HG03571 (cell line): ENCODE data around the gene SLC37A2.
A peak's percentile ranks its signal among the peaks of the same experiment; 100 is the strongest.
"Not testable (repeated sequence)": the region's sequence is repeated elsewhere in the genome, so short reads cannot be mapped to it uniquely, and the experiment has no call there.

Experiments
- ATAC-seq: cut with Tn5 transposase; IDR thresholded peaks from one replicate; pipeline ENCODE4 v1.9.1; 2021; ENCODE audit not compliant: unreplicated experiment

Gene SLC37A2

DNA sequence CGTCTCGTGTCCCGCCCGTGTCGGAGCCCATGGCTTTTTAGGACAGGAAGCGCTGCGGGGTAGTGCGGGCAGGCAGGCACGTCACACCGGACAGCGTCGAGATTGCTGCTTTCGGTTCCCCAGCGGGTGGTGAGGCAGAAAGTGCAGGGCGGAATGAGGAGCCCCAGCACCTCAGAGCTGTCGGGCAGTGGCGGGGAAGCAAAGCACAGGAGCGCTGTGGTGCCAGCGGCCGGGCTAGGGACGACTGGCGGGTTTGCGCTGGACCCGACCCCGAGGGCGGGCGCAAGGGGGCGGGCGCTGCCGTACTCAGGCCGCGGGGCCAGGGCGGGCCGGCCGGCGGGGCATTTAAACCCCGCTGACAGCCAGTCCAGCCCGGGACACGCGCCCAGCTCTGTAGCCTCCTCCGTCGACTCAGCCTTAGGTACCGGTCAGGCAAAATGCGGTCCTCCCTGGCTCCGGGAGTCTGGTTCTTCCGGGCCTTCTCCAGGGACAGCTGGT, at the start of gene SLC37A2:
SLC37A2 (plus strand) TSS at position 375 of the 498 bp plus-strand sequence; CDS start at position 438, 63 bp downstream.
- peak; percentile 94 for ATAC-seq

DNA sequence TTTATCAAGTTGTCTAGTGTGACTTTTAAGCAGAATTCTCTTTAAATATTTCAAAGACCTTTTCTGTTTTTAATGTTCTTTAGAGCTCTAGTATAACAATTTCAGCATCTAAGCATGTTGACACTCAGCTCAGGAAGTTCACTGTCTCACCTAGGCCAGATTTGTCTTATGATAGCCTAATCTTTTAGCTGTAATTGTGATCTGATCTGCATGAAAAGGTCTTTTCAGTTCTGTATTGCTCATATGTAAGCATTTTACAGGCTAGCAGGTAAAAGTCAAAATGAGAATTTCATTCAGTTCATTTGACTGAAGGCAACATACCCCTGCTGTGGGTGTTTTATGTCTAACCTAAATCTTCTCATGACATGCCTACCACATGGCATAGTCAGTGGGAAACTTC, 46.7 kb upstream of the SLC37A2 start:
- ATAC-seq, result no peak

DNA sequence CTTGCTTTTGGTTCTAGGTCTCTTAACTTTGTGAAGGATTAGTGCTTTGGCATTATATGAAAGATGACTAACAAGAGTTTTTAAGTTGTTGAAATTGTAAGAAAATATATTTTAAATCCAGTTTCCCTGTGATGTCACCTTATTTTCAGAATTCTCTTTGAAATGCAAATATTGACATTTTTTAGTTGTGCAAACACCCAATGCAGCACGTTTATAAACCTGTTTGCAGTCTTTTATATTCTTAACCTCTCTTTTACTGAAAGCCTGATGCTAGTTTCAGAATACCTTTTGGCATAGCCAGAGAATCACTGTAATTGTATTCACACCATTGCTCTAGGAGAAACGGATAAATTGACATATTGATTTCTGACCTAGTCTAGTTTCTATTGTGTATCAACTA, 42.8 kb upstream of the SLC37A2 start:
- ATAC-seq, result no peak

DNA sequence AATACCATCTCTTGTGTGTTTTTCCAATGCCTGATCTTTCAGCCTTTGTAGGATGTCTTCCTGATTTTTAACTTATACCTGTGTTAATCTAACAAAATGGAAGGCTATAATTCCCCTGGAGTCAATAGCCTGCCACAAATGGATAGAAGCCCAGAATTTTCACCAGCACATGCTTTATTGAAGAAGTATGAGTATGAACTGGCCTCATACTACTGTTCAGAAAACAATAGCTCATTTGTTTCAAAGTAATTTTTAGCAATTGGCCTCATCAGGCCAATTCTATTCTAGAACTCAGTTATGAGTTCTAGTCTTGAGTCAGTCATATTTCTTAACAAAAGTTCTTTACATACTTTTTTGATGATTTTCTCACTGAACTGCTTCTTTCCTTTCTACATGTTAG, 40.6 kb upstream of the SLC37A2 start:
- no peak for ATAC-seq

DNA sequence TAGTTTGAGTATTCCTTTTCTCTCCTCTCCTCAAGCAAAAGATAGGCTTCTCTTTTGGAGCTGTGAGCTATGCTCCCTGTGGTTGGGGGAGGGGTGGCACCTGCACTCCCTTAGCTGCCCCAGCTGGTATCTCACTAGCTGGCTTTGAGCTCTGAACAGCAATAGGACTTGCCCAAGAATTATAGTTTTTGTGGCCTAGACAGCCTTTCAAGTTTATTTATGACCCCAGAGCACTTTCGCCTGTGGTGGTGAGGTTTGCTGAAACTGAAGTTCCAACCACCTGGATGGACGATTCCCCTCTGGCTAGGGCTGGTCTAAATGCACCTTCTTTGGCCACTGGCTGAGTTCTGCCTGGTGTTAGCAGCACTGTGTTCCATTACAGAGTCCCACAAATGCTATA, 37.1 kb upstream of the SLC37A2 start:
- ATAC-seq, result no peak

DNA sequence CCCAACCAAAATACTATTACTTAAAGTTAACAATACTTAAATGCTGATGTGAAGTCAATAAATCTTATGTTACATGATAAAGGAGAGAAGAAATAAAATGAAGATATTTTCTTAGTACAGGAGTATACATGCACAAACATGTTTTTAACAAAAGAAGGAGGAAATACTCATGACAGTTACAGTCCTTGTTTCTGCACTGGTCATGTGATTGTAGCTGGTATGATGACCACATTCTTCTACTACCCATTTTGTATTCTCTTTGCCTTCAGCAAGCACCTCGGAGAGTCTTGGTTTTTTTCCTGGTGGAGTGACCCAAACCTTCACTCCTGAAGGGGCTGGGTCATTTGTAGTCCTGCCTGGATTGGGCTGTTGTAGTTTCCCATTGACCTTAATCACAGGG, 33.7 kb upstream of the SLC37A2 start:
- ATAC-seq, result not testable (repeated sequence)

DNA sequence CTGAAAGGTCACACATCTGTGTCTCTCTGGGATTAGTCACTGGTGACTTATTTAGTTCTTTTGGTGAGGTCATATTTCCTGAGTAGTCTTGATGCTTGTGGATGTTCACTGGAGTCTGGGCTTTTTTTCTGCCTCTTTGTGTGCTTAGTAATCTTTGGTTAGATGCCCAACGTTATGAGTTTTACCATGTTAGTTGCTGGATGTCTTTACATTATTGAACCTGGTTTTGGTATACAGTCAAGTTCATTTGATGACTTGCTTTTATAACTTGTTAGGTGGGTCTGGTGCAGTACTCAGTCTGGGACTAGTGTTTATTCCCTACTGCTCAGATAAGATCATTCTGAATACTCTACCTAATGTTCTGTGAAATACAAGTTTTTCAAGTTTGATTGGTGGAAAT, 26.2 kb upstream of the SLC37A2 start:
- no peak for ATAC-seq

DNA sequence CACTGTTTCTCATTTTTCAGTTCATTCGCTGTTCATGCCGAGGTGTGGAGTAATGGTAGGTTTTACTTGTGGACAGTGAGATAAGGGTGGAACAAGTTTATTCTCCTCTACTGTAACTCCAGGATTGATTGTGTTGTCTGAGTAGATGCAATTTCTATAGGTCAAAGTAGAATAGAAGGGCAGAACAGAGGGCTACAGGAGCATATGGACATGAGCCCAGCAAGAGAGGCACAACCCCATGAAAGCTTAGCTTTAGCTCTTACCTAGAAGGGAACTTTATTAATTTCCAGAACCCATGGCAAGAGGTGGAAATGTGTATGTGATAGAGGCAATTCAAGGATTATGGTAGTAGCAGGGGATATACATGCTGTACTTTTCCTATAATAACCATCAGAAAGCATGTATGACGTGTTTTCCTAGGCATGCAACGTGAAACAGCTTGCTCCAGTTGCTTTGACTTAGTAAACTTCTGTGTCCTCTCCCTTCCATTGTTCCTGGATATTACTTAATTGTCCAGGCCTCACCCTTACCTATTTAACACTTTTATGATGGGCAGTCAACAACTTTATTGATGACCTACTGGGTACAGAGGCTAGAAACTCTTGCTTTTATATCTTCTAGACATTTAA, 13.8 kb upstream of the SLC37A2 start:
- ATAC-seq, result no peak

DNA sequence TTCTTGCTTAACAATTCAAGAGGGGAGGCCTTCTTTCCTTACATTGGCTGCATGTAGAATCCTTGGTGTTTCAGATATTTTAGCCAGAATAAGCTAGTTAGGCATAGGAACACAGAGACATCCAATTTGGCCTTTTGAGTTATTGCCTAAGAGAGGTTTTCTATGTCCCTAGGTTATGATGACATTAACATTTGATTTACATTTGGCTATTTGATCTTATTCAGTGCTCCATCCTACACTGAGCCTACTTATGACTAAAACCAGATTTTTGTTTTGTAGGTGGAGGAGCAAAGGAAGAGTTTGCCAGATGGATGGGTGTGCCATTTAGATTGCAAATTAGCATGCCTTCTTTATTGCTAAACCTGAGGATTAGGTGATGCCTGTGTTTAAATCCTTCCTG, 11.1 kb upstream of the SLC37A2 start:
- ATAC-seq, result no peak

DNA sequence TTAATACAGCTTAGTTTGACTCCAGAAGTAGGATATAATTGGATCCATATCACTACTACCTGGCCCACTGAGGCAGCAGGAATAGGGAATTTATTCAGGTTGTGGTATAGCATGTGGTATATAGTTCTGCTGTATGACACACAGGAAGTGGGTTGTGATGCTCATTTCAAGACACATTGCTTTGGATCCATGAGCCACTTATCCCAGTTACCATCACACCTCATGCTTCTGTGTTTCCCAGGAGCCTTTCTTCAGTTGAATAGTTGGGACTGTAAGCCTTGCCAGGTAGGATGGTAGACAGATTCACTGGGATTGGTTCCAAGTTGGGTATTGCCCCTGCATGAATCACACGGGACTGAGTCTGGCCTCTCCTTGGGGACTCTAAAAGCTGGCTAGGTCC, 9.9 kb upstream of the SLC37A2 start:
- ATAC-seq, result no peak

DNA sequence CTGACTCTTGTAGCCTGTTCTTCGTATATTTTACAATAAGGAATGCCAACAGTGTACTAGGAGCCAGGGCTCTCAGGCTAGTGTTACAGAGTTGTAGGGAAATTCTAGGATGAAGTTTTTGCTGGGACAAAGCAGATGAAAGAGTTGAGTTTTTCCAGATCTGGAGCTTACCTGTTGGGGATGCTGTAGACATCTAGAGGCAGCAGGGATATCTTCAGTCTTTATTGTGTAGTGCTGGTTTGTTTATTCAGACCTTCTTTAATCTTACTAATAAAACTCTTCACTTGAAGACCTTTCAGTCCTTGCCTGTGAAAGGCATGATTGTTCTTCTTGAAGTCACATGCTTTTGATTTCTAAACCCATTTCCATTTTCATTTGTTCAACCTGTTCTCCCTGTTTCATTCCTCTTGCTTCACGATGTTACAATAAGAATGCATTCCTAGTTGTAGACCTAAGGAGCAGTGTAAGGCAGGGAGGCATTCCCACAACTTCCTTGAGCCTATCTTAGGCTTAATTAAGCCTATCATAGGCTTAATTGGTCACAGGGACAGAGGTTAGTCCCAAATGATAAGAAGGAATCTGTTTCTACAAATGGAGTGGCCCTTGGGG, 7.9 kb upstream of the SLC37A2 start:
- no peak for ATAC-seq

DNA sequence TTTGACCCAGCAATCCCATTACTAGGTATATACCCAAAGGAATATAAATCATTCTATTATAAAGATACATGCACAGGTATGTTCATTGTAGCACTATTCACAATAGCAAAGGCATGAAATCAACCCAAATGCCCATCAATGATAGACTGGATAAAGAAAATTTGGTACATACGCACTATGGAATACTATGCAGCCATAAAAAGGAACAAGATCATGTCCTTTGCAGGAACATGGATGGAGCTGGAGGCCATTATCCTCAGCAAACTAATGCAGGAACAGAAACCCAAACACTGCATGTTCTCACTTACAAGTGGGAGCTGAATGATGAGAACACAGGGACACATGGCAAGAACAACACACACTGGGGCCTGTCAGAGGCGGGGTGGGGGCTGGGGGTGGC, 7.0 kb upstream of the SLC37A2 start:
- not testable (repeated sequence) for ATAC-seq

DNA sequence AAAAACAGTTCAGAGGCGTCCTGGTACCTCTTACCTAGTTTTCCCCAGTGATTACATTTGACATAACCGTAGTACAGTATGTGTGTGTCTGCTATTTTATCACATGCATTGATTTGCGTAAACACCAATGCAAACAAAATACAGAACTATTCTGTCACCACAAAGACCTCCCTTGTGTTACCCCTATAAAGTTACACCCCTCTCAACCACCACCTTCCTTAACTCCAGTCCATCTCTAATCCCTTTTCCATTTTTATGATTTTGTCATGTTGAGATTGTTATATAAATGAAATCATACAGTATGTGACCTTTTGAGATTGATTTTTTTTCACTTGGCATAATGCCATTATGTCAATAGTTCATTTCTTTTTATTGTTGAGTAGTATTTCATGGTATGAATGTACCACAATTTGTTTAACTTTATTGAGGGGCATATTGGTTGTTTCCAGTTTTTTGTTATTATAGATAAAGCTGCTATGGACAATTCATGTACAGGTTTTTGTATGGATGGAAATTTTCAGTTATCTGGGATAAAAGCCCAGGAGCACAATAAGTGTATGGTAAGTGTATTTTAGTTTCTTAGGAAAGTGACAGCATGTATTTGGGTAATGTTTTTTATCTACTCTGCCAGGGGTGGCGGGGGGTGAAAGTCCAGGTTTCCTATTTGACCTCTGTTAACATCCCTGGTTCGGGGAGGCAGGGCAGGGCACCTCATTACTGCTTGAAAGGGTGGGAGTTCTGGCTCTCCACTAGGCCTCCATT, 6.0 kb upstream of the SLC37A2 start:
- ATAC-seq, result no peak

DNA sequence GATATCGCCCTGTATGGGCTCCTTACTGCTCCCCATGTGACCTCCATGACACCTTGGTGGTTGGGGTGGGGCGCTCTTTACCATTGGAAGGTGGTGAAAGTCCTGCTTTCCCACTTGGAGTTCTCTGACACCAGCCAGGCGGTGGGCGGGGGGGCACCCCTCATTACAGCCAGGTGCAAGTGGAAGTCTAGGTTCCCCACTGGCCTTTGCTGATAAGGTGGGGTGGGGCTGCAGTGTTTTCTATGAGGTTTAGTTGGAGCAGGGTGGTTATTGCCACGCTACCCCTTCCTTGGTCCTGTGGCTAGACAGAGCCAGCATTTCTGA, 5.5 kb upstream of the SLC37A2 start:
- no peak for ATAC-seq

DNA sequence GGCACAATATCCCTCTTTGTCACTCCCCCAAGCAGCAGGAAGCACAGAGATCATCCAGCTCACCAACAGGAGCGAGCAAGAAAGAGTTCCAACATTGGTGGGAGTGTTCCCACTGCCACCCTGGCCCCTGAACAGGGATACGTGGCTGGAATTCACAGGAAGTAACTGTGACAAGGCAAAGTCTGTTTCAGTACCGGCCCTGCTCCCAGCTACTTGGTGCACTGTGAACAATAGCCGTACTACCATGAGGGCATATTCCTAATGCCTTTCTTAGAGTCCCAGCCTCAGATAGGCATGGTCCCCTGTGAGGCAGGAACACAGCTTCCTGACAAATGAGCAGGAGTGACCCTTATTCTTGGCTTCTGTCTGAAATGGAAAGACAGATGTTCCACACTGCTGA, 1.8 kb upstream of the SLC37A2 start:
- ATAC-seq, result no peak

DNA sequence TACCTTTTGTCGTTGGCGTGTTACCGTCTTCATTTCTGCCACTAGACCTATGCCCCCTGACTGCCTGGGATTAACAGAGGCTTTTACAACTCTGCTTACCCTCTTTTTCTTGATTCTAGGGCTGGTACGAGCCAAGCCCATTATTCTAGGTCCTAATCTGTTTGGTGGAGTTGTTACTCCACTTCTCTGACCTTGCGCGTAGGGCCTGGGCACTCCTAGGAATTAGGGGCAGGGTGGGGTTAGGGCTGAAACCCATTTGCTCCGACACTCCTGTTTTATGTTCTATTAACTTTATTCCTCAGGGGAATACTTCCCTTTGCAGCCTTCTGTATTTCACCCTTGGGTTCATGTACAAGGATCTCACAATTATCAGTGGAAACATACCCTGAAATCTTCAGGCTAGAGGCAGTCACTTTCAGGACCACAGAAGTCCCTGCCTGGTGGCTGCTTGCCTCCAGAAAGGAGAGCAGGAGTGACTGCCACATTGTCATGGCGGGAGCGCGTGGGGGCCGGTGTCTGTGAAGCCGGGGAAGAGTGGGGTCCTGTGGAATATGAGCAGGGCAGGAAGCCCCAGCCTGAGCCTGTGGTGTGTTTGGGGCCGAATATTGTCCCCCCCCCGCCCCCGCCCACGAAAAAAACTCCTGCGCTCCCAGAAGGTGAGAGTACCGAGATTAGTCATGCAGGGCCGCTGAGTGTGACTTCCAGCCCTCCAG, 731 bp upstream of the SLC37A2 start:
- no peak for ATAC-seq

DNA sequence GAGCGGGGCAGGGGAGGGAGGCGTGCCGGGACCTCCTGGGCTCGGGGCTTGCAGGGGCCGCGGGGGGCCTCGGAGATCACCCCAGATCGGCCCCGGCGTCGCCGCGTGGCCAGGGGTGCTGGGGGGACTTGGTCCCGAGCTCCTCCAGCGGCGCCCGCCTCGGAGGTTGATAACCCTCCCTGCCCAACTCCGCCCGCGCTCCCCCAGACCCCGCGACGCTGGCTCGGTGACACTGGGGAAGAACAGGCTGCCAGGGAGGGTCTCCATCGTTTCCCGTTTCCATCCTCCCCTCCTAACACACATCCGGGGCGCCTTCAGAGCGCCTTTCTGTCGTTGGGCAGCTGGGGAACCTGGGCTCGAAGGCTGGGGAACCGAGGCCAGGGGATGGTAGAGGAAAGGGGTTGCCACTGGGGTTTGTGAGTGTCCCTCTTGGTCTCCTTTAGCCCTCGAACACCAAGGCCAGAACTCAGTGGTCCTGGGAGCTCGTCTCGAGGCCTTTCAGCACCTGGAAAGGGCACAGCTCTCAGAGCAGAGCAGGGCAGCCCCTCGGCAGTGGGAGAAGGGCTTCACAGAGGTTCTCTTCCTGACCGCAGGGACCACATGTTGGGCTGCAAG, 431 bp downstream of the SLC37A2 start:
- peak; percentile 18 for ATAC-seq

DNA sequence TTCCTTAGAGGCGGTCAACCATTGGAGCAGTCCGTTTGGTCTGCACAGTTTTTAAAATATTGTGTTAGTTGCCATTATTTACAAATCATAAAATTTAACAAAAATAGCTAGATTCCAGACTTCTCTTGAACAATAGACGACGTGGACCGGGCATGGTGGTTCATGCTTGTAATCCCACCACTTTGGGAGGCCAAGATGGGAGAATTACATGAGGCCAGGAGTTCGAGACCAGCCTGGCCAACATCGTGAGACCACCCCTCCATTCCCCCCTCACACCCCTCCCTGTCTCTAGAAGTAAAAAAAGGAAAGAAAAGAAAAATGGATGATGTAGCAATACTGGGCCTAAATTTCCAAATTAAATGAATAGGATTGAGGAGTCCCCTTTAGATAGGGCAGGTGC, 965 bp downstream of the SLC37A2 start:
- no peak for ATAC-seq

DNA sequence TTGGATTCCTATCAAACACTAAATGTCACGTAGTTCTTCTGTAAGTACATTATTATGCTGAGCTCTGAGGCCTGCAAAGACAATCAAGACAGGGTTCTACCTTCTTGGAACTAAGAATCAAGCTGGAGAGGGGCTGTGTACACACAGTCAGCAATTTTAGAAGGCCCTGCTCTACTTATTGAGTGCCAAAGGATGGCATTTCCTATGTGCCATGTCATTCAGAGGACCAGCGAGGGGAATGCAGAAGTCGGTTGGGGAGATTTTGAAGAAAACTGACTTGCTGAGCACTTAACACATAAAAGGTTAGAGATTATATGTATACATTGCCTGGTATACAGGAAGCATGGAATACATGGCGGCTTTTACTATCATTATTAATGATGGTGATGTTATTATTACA, 5.3 kb downstream of the SLC37A2 start:
- no peak for ATAC-seq

DNA sequence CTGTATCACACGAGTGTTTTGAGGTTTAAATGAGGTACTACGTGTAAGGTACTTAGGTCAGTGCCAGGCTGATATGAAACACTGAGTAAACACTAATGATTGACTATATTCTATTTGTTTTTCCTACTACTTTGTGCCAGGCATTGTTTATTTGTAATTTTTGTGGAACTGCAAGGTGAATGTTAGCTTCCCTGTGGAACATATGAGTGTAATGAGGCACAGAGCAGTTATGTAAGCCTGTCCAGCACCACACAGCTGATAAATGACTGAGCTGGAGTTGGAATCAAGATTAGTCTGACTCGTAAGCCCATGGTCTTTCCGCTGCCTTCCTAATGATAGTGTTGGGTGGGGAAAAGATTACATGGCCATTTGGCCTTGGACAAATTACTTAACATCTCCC, 5.9 kb downstream of the SLC37A2 start:
- ATAC-seq, result no peak

DNA sequence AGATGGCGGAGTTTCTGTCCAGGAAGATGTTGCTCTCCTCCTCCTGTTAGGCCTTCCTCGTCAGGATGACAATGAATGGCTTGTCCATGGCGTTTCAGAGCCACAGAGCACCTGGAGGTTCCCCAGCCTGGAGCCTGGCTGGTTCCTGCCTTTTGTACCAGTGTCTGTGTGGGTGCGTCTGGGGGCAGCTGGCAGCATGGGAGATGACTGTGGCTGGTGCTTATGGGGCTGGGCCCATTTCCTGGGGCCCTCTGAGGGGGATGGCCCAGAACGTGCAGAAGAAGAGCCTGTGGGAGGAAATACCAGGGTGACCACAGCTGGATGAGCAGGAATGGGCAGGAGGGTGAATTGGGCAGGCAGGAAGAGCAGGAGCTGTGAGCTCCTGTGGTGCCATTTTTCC, 6.7 kb downstream of the SLC37A2 start:
- no peak for ATAC-seq
